Measurements from ENCODE around the gene CHMP5. TPM values are rescaled to one million over a fixed set of nuclear protein-coding genes. Genes with fewer than 3 reads are reported as not detected.
"Not testable (repeated sequence)": the region's sequence is repeated elsewhere in the genome, so short reads cannot be mapped to it uniquely, and the experiment has no call there.

CHMP5 gene
- total and polyA plus RNA-seq, 8 donors = 9.8 to 164 (median 64.3) TPM

- Histone ChIP-seq H3K4me3 (no peak overlapping the region), H3K9me3 (no peaks in the 10 kb centered on the region), H3K27me3 (no peaks in the 10 kb centered on the region), H3K4me1 (peaks cover 0 to 28% (median 14%) of the 10 kb centered on the region in 4 donors), H3K36me3 (peaks cover 77 to 100% (median 100%) of the 10 kb centered on the region in 4 donors), H3K27ac (no peak overlapping the region)
- no peak for TF ChIP-seq CTCF (IDR thresholded peaks at IDR 0.05)
- no peak for TF ChIP-seq POLR2AphosphoS5 (IDR thresholded peaks at IDR 0.05)
- TF ChIP-seq EP300 (IDR thresholded peaks at IDR 0.05) = no peak
- no peak for TF ChIP-seq POLR2A (IDR thresholded peaks at IDR 0.05)
- 57 to 79% (median 75%) methylated on average over 2 of the region's 2 CpGs for WGBS, 5 donors
- no peak for DNase-seq
- intact Hi-C loops (cut with DNase I; ENCODE audit: low total_unique reads) = no loop called here
Observed at GRCh38 chr9:33311953-33312352, 47.1 kb downstream of the CHMP5 start.

- Histone ChIP-seq H3K36me3 (peaks cover 78 to 100% (median 98%) of the 10 kb centered on the region in 4 donors), H3K4me3 (no peak overlapping the region), H3K27ac (no peak overlapping the region), H3K4me1 (peaks cover 0 to 16% (median 11%) of the 10 kb centered on the region in 4 donors), H3K27me3 (no peaks in the 10 kb centered on the region), H3K9me3 (no peaks in the 10 kb centered on the region)
- WGBS, 5 donors = 86 to 90% (median 87%) methylated on average over 5 of the region's 5 CpGs
- no peak for DNase-seq
- intact Hi-C loops (cut with DNase I; ENCODE audit: low total_unique reads) = no loop called here
- TF ChIP-seq CTCF (IDR thresholded peaks at IDR 0.05) (no peak), EP300 (IDR thresholded peaks at IDR 0.05) (no peak), POLR2AphosphoS5 (IDR thresholded peaks at IDR 0.05) (no peak), POLR2A (IDR thresholded peaks at IDR 0.05) (no peak)
Observed at GRCh38 chr9:33315371-33315770, 50.5 kb downstream of the CHMP5 start.

- DNase-seq; H3K4me3 ChIP-seq; intact Hi-C loops (cut with DNase I; ENCODE audit: low total_unique reads); H3K9me3 ChIP-seq; H3K27ac ChIP-seq; H3K27me3 ChIP-seq: not testable (repeated sequence)
- peaks cover 74 to 100% (median 98%) of the 10 kb centered on the region in 4 donors for H3K36me3 ChIP-seq
- WGBS, 5 donors = 87 to 95% (median 93%) methylated on average over 3 of the region's 3 CpGs
- peaks cover 0 to 14% (median 7%) of the 10 kb centered on the region in 4 donors for H3K4me1 ChIP-seq
Observed at GRCh38 chr9:33317136-33317535, 52.3 kb downstream of the CHMP5 start.

GRCh38 chr9:33318225-33318624, 53.4 kb downstream of the CHMP5 start:
- no peaks in the 10 kb centered on the region for H3K9me3 ChIP-seq
- 91 to 99% (median 96%) methylated on average over 3 of the region's 3 CpGs for WGBS, 5 donors
- no peak overlapping the region for H3K27ac ChIP-seq
- peaks cover 74 to 100% (median 98%) of the 10 kb centered on the region in 4 donors for H3K36me3 ChIP-seq
- intact Hi-C loops (cut with DNase I; ENCODE audit: low total_unique reads) = no loop called here
- no peaks in the 10 kb centered on the region for H3K27me3 ChIP-seq
- H3K4me1 ChIP-seq = peaks cover 0 to 14% (median 7%) of the 10 kb centered on the region in 4 donors
- DNase-seq = no peak
- TF ChIP-seq CTCF (IDR thresholded peaks at IDR 0.05) (no peak), EP300 (IDR thresholded peaks at IDR 0.05) (no peak), POLR2AphosphoS5 (IDR thresholded peaks at IDR 0.05) (no peak), POLR2A (IDR thresholded peaks at IDR 0.05) (no peak)
- H3K4me3 ChIP-seq = no peak overlapping the region

GRCh38 chr9:33318781-33319180, 53.9 kb downstream of the CHMP5 start:
- H3K27ac ChIP-seq = no peak overlapping the region
- H3K36me3 ChIP-seq = peaks cover 71 to 99% (median 98%) of the 10 kb centered on the region in 4 donors
- no peaks in the 10 kb centered on the region for H3K27me3 ChIP-seq
- H3K9me3 ChIP-seq = no peaks in the 10 kb centered on the region
- DNase-seq = no peak
- peaks cover 0 to 14% (median 7%) of the 10 kb centered on the region in 4 donors for H3K4me1 ChIP-seq
- intact Hi-C loops (cut with DNase I; ENCODE audit: low total_unique reads) = no loop called here
- no peak overlapping the region for H3K4me3 ChIP-seq
- 87 to 94% (median 91%) methylated on average over 8 of the region's 8 CpGs for WGBS, 5 donors
- TF ChIP-seq POLR2AphosphoS5 (IDR thresholded peaks at IDR 0.05) = no peak
- no peak for TF ChIP-seq CTCF (IDR thresholded peaks at IDR 0.05)
- TF ChIP-seq POLR2A (IDR thresholded peaks at IDR 0.05) = no peak
- no peak for TF ChIP-seq EP300 (IDR thresholded peaks at IDR 0.05)
